Gastroesophageal sphincter (tissue), 4 donors: ENCODE data around the gene ATP5F1A. TPM values are rescaled to one million over a fixed set of nuclear protein-coding genes. Genes with fewer than 3 reads are reported as not detected.

Experiments
- ATAC-seq: fragments of 150-250 bp; one replicate; pipeline ENCODE4 v1.9.1; 2016; ENCODE audit warnings: mild to moderate bottlenecking, moderate library complexity
- H3K27ac ChIP-seq, 4 donors: fragments of 200-600 bp; sonication (generic) in 3 of 4; 1 replicate in 3 of 4; 2 replicates in 1 of 4; pipeline ENCODE4 v1.5.1; 2016 to 2019
- H3K27me3 ChIP-seq: fragments of 200-600 bp; sonication (generic); one replicate; pipeline ENCODE4 v1.5.1; 2019
- H3K36me3 ChIP-seq, 2 donors: fragments of 200-600 bp; sonication (generic); one replicate each; pipeline ENCODE4 v1.5.1; 2019; ENCODE audit warnings: control low read depth in 1 of 2
- H3K4me1 ChIP-seq, 3 donors: fragments of 200-600 bp; sonication (generic); 1 replicate in 2 of 3; 2 replicates in 1 of 3; pipeline ENCODE4 v1.5.1; 2016 to 2019; ENCODE audit warnings: control low read depth in 2 of 3
- H3K4me3 ChIP-seq, 2 donors: fragments of 200-600 bp; sonication (generic); one replicate each; pipeline ENCODE4 v1.5.1; 2019; ENCODE audit warnings: mild to moderate bottlenecking in 1 of 2, moderate library complexity in 1 of 2
- H3K9me3 ChIP-seq, 3 donors: fragments of 200-600 bp; sonication (generic); one replicate each; pipeline ENCODE4 v1.5.1; 2017 to 2019; ENCODE audit warnings: control low read depth in 2 of 3
- EP300 ChIP-seq: sonication (generic); formaldehyde crosslinking; IDR thresholded peaks from one replicate; pipeline ENCODE4 v1.6.1; 2017; ENCODE audit warnings: antibody characterized with exemption, mild to moderate bottlenecking
- POLR2A ChIP-seq, 2 donors: fragments of 450-650 bp; IDR thresholded peaks; one replicate each; pipeline ENCODE4 v1.6.1; 2017; ENCODE audit warnings: antibody characterized with exemption in 2 of 2, mild to moderate bottlenecking in 2 of 2, moderate library complexity in 1 of 2
- POLR2AphosphoS5 ChIP-seq: sonication (generic); formaldehyde crosslinking; IDR thresholded peaks from one replicate; pipeline ENCODE4 v1.6.1; 2017; ENCODE audit warnings: antibody characterized with exemption
- WGBS, 2 donors: methylation state at CpG; one replicate each; pipeline ENCODE4 v1.1.5; 2018; ENCODE audit warnings: low coverage in 1 of 2; 5-methylcytosine and 5-hydroxymethylcytosine counted together
- small RNA-seq, 4 donors: library from RNA; depleted of rRNA; stranded (forward); fragments of <200 nt; gene quantifications; one replicate each; pipeline ENCODE3, GENCODE V24; 2016
- total RNA-seq, 4 donors: library from RNA; depleted of rRNA; stranded (reverse); fragments of >200 nt; gene quantifications; one replicate each; pipeline ENCODE4 v1.1.0, GENCODE V29; 2016
- TF ChIP-seq, protein P1 (sequence below), 4 experiments: fragments of 200-600 bp in 2 of 4; fragments of 450-650 bp in 2 of 4; sonication (generic) in 1 of 4; IDR thresholded peaks; one replicate each; pipeline ENCODE4 v1.5.1; 2017 to 2019; ENCODE audit warnings: antibody characterized with exemption in 4 of 4, mild to moderate bottlenecking in 2 of 4, moderate library complexity in 2 of 4

The ATP5F1A gene
- total RNA-seq, 4 donors from 2014 or later, result 461 to 688 (median 605) TPM

DNA sequence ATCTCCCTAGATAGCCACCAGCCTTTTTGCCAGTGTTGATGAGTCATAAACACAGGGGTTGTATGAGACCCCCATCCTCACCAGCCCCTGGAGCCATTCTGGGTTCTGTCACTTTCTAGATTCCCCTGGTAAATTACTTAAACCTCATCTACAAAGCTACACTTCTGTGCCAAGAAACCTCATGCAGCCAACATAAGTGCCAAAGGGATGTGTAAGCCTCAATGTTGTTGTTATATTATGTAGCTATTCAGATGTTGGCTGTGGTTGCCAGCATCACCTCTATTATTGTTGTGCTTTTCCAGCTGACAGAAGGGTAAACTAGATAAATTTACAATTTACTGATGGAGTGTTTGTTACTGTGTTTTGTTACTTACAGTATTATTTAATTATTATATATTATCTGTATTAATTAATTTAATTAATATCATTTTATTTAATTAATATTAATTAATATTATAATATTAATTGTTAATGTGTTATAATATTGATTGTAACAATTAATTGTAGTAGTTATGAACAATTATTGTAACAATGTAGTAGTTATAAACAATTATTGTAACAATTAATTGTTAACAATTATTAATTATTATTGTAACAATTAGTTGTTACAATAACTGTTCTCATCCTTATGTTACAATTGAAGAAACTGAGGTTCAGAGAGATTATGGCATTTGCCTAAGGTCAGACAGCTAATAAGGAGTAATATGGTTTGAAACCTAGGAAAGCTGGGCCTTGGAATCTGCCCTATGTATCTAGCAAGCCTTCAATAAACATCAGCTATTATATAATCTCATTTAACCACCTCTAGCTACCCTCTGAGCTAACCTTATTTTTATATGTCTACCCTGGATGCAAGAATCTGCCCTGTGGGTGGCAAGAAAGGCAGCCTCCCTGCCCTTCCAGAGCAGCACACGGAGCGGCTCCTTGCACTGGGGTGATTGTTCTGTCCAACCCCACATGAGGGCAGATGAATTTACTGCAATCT, 62.1 kb downstream of the ATP5F1A start:
- H3K27ac ChIP-seq, result no peak overlapping the region
- TF ChIP-seq POLR2AphosphoS5 (no peak), EP300 (no peak), POLR2A (IDR thresholded peaks at IDR 0.05) (no peak)
- TF ChIP-seq, protein P1, sequence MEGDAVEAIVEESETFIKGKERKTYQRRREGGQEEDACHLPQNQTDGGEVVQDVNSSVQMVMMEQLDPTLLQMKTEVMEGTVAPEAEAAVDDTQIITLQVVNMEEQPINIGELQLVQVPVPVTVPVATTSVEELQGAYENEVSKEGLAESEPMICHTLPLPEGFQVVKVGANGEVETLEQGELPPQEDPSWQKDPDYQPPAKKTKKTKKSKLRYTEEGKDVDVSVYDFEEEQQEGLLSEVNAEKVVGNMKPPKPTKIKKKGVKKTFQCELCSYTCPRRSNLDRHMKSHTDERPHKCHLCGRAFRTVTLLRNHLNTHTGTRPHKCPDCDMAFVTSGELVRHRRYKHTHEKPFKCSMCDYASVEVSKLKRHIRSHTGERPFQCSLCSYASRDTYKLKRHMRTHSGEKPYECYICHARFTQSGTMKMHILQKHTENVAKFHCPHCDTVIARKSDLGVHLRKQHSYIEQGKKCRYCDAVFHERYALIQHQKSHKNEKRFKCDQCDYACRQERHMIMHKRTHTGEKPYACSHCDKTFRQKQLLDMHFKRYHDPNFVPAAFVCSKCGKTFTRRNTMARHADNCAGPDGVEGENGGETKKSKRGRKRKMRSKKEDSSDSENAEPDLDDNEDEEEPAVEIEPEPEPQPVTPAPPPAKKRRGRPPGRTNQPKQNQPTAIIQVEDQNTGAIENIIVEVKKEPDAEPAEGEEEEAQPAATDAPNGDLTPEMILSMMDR (IDR thresholded peaks at IDR 0.05), result no peak
- no peak for ATAC-seq
- no peaks in the 10 kb centered on the region for H3K9me3 ChIP-seq
- H3K36me3 ChIP-seq, result peaks cover 0 to 7% of the 10 kb centered on the region in 2 donors
- no peaks in the 10 kb centered on the region for H3K27me3 ChIP-seq
- no peak overlapping the region for H3K4me3 ChIP-seq
- 100% methylated on average over 2 of the region's 2 CpGs for WGBS, 2 donors
- H3K4me1 ChIP-seq, result no peaks in the 10 kb centered on the region

DNA sequence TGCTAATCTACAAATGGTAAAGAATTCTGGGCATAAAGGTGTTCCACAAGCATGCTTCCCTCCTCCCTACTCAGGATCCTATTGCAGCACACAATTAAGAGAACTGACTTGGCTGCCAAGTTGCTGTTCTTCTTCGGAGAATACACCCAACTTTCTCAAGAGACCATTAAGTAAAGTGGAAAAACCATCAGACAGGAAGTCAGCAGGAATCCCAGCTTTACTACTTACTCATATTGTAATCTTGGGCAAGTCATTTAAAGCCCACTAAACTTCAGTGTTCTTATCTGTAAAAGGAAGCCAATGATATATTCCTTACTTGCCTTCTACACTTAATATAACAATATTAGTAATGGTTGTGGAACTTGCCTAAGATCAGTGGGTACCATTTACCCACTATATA, 63.9 kb downstream of the ATP5F1A start:
- Histone ChIP-seq H3K9me3 (no peaks in the 10 kb centered on the region), H3K4me1 (no peaks in the 10 kb centered on the region), H3K4me3 (no peak overlapping the region), H3K27ac (no peak overlapping the region), H3K27me3 (no peaks in the 10 kb centered on the region), H3K36me3 (peaks cover 0 to 7% of the 10 kb centered on the region in 2 donors)
- TF ChIP-seq POLR2AphosphoS5 (no peak), EP300 (no peak), POLR2A (IDR thresholded peaks at IDR 0.05) (no peak)
- TF ChIP-seq, protein P1 (IDR thresholded peaks at IDR 0.05), result no peak
- 40 to 67% methylated on average over 1 of the region's 1 CpG for WGBS, 2 donors
- ATAC-seq, result no peak

GRCh38 chr18:46031741-46032140, 66.4 kb downstream of the ATP5F1A start:
- WGBS, 2 donors, result 86 to 89% methylated on average over 4 of the region's 4 CpGs
- TF ChIP-seq, protein P1 (IDR thresholded peaks at IDR 0.05), result no peak
- TF ChIP-seq POLR2A (IDR thresholded peaks at IDR 0.05) (no peak), EP300 (no peak), POLR2AphosphoS5 (no peak)

More at GRCh38 chr18:46031741-46032140, 66.4 kb downstream of the ATP5F1A start:
- ATAC-seq, result no peak
- H3K4me3 ChIP-seq, result no peak overlapping the region
- peaks cover 0 to 11% (median 0%) of the 10 kb centered on the region in 3 donors for H3K4me1 ChIP-seq
- no peaks in the 10 kb centered on the region for H3K9me3 ChIP-seq
- no peaks in the 10 kb centered on the region for H3K27me3 ChIP-seq
- H3K27ac ChIP-seq, result no peak overlapping the region
- H3K36me3 ChIP-seq, result no peaks in the 10 kb centered on the region

Small RNA genes lying within 50 kb of the gene (small RNA-seq; reads per million reads assigned to genes)
- gene RNU6-1278P (0 reads per million in 4 donors), gene RNY4P37 (0 to 0.55 (median 0.06) reads per million in 4 donors)

Other genes with a start within 250 kb of the ATP5F1A start
- 10 to 100 TPM; 17.3 to 33.7 (median 28.4) TPM for gene EPG5, start 131.0 kb downstream of the ATP5F1A start, total RNA-seq
- 10 to 100 TPM in 1 of 4 donors, 1 to 10 TPM in 3; 6.5 to 10.7 (median 8.7) TPM for gene PSTPIP2, start 26.0 kb downstream of the ATP5F1A start, total RNA-seq
- 10 to 100 TPM; 16.2 to 36.0 (median 33.6) TPM for gene HAUS1, start 6.1 kb upstream of the ATP5F1A start, total RNA-seq